ENCODE measurements around the gene SIRT2. TPM values are rescaled to one million over a fixed set of nuclear protein-coding genes. Genes with fewer than 3 reads are reported as not detected.

The SIRT2 gene
- total and polyA plus RNA-seq, 2 of the 13 experiments (the other 11 are each of a cell fraction or from before 2014, with no cell fraction given) = 22.3 to 26.1 TPM

DNA sequence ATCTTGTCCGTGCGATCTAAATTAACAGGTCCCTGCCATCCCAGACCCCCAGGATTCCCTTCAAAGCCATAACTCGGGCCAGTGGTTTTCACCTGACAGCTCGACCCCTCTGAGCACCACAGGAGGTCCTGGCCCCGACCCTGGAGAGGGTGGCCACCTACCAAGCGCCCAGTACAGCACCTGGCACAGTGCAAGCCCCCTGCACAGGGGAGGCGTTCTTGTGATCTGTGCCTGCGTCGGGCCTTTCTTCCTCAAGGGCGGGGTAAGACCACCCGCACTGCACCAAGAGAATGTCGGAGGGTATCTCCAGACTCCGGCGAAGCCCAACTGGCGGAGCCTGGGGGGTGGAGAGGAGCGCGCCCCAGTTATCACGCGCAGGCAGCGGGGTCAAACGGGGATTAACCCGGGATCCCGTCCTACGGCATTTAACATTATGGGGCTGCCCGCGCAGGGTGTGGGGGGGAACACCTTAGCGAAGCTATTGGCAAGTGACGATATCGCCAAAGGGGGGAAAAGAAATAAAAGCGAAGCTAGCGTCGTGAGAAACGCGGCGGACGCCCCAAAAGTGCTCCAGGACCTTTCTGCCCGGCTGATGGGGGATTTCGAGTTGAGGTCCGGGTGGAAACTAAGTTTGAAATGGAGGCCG is 48.3 kb downstream of the SIRT2 start:
- ATAC-seq (peak; percentile 8), FAIRE-seq (no peak), DNase-seq (ENCODE audit: low spot score) (no peak)
- Histone ChIP-seq H3K9me3 (ENCODE audit: low read length) (no peaks in the 10 kb centered on the region), H3K4me2 (ENCODE audit: low read depth, low read length) (peak overlapping the region; percentile 88), H3K36me3 (replicated peaks in 1 of 2; ENCODE audit: control insufficient read depth in 1 of 2, insufficient read depth in 2 of 2, low read length in 2 of 2) (peaks cover 10 to 18% of the 10 kb centered on the region in 2 experiments), H3K4me3 (replicated peaks in 1 of 3; ENCODE audit: insufficient read depth in 1 of 3, low read depth in 2 of 3, low read length in 3 of 3) (peak overlapping the region; percentile 62 to 87 (median 72)), H2AFZ (ENCODE audit: low read length) (no peak overlapping the region), H4K20me1 (ENCODE audit: insufficient read depth, low read length) (peaks cover 27% of the 10 kb centered on the region), H3K9ac (ENCODE audit: insufficient read depth, low read depth, low read length) (peak overlapping the region; percentile 78), H3K4me1 (ENCODE audit: insufficient read depth, low read length) (peaks cover 53% of the 10 kb centered on the region), H3K79me2 (ENCODE audit: insufficient read depth, low read length) (peaks cover 39% of the 10 kb centered on the region), H3K27ac (ENCODE audit: extremely low read length, insufficient read depth, low read length) (peak overlapping the region; percentile 84), H3K27me3 (ENCODE audit: control insufficient read depth in 1 of 2, insufficient read depth in 2 of 2, low read length in 2 of 2) (no peaks in the 10 kb centered on the region; a peak in 1 of 5 replicates)
- ChIA-PET CTCF (ENCODE audit: low intra/inter-chr PET ratio, low total read pairs) (no interaction called here), POLR2A (interaction anchor here (0.9 to 9.1 kb wide), 21 partner anchors 9 to 232 kb away, joined by 3 to 148 read pairs (median 5); partner anchors contain the start of genes ACTN4, ECH1, EIF3K and MRPS12)
- WGBS (ENCODE audit: low lambda C conversion rate) = 4% methylated on average over 34 of the region's 40 CpGs
- BruUV-seq (replicated peaks) = TSS peak; percentile 86
- in situ Hi-C loops (cut with HindIII; ENCODE audit: extremely low pct_ligation_motif_present, low pct_unique_long_range_greater_than_20kb) = no loop called here
- intact Hi-C loops (cut with micrococcal nuclease; ENCODE audit: unreplicated experiment) = loop anchor here (2.0 kb wide), 2 partner anchors 20 to 48 kb away; partner anchors contain the start of genes ECH1, NFKBIB and SIRT2
- TF ChIP-seq, protein P1, sequence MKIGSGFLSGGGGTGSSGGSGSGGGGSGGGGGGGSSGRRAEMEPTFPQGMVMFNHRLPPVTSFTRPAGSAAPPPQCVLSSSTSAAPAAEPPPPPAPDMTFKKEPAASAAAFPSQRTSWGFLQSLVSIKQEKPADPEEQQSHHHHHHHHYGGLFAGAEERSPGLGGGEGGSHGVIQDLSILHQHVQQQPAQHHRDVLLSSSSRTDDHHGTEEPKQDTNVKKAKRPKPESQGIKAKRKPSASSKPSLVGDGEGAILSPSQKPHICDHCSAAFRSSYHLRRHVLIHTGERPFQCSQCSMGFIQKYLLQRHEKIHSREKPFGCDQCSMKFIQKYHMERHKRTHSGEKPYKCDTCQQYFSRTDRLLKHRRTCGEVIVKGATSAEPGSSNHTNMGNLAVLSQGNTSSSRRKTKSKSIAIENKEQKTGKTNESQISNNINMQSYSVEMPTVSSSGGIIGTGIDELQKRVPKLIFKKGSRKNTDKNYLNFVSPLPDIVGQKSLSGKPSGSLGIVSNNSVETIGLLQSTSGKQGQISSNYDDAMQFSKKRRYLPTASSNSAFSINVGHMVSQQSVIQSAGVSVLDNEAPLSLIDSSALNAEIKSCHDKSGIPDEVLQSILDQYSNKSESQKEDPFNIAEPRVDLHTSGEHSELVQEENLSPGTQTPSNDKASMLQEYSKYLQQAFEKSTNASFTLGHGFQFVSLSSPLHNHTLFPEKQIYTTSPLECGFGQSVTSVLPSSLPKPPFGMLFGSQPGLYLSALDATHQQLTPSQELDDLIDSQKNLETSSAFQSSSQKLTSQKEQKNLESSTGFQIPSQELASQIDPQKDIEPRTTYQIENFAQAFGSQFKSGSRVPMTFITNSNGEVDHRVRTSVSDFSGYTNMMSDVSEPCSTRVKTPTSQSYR (CRISPR knock-in tag; IDR thresholded peaks at IDR 0.05; ENCODE audit: borderline replicate concordance) = 0 out of 2 replicates have a peak, but pooled peaks have one; percentile 11
- 0 out of 2 replicates have a peak, but pooled peaks have one; percentile 4 for TF ChIP-seq ZNF234 (CRISPR knock-in tag; conservative IDR thresholded peaks at IDR 0.05)
- no peak for TF ChIP-seq RFX3 (CRISPR knock-in tag; IDR thresholded peaks at IDR 0.05)
- TF ChIP-seq, protein P2, sequence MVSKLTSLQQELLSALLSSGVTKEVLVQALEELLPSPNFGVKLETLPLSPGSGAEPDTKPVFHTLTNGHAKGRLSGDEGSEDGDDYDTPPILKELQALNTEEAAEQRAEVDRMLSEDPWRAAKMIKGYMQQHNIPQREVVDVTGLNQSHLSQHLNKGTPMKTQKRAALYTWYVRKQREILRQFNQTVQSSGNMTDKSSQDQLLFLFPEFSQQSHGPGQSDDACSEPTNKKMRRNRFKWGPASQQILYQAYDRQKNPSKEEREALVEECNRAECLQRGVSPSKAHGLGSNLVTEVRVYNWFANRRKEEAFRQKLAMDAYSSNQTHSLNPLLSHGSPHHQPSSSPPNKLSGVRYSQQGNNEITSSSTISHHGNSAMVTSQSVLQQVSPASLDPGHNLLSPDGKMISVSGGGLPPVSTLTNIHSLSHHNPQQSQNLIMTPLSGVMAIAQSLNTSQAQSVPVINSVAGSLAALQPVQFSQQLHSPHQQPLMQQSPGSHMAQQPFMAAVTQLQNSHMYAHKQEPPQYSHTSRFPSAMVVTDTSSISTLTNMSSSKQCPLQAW (CRISPR knock-in tag; IDR thresholded peaks at IDR 0.05) = peak; percentile 39
- TF ChIP-seq HNRNPL (IDR thresholded peaks at IDR 0.05; ENCODE audit: low read depth, low read length) = peak; percentile 39; the same call in 1 of the 2 replicates
- TF ChIP-seq DMAP1 (CRISPR knock-in tag; IDR thresholded peaks at IDR 0.05) = peak; percentile 6; the same call in 1 of the 2 replicates
- TF ChIP-seq, protein P3, sequence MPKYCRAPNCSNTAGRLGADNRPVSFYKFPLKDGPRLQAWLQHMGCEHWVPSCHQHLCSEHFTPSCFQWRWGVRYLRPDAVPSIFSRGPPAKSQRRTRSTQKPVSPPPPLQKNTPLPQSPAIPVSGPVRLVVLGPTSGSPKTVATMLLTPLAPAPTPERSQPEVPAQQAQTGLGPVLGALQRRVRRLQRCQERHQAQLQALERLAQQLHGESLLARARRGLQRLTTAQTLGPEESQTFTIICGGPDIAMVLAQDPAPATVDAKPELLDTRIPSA (CRISPR knock-in tag; IDR thresholded peaks at IDR 0.05; ENCODE audit: borderline replicate concordance) = no peak
- peak; percentile 72; the same call in 1 of the 2 replicates for TF ChIP-seq ZSCAN30 (CRISPR knock-in tag; IDR thresholded peaks at IDR 0.05)
- peak; percentile 65; the same call in 1 of the 2 replicates for TF ChIP-seq SRY (CRISPR knock-in tag; IDR thresholded peaks at IDR 0.05)
- TF ChIP-seq ZBTB42 (CRISPR knock-in tag; IDR thresholded peaks at IDR 0.05) = peak; percentile 73; the same call in 1 of the 2 replicates
- no peak for TF ChIP-seq FOXP1 (IDR thresholded peaks at IDR 0.05)
- TF ChIP-seq FOXP1 (CRISPR knock-in tag; IDR thresholded peaks at IDR 0.05) = 0 out of 2 replicates have a peak, but pooled peaks have one; percentile 2
- TF ChIP-seq, protein P4, sequence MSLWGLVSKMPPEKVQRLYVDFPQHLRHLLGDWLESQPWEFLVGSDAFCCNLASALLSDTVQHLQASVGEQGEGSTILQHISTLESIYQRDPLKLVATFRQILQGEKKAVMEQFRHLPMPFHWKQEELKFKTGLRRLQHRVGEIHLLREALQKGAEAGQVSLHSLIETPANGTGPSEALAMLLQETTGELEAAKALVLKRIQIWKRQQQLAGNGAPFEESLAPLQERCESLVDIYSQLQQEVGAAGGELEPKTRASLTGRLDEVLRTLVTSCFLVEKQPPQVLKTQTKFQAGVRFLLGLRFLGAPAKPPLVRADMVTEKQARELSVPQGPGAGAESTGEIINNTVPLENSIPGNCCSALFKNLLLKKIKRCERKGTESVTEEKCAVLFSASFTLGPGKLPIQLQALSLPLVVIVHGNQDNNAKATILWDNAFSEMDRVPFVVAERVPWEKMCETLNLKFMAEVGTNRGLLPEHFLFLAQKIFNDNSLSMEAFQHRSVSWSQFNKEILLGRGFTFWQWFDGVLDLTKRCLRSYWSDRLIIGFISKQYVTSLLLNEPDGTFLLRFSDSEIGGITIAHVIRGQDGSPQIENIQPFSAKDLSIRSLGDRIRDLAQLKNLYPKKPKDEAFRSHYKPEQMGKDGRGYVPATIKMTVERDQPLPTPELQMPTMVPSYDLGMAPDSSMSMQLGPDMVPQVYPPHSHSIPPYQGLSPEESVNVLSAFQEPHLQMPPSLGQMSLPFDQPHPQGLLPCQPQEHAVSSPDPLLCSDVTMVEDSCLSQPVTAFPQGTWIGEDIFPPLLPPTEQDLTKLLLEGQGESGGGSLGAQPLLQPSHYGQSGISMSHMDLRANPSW (CRISPR knock-in tag; IDR thresholded peaks at IDR 0.05; ENCODE audit: borderline replicate concordance) = 0 out of 2 replicates have a peak, but pooled peaks have one; percentile 62
- 0 out of 2 replicates have a peak, but pooled peaks have one; percentile 14 for TF ChIP-seq MYNN (CRISPR knock-in tag; IDR thresholded peaks at IDR 0.05; ENCODE audit: low read depth)
- TF ChIP-seq PAF1 (CRISPR knock-in tag; IDR thresholded peaks at IDR 0.05) = no peak
- TF ChIP-seq ETV5 (CRISPR knock-in tag; IDR thresholded peaks at IDR 0.05; ENCODE audit: borderline replicate concordance) = no peak

All from HepG2 (cell line).